ENCODE data around the gene STXBP5.

STXBP5 gene

DNA sequence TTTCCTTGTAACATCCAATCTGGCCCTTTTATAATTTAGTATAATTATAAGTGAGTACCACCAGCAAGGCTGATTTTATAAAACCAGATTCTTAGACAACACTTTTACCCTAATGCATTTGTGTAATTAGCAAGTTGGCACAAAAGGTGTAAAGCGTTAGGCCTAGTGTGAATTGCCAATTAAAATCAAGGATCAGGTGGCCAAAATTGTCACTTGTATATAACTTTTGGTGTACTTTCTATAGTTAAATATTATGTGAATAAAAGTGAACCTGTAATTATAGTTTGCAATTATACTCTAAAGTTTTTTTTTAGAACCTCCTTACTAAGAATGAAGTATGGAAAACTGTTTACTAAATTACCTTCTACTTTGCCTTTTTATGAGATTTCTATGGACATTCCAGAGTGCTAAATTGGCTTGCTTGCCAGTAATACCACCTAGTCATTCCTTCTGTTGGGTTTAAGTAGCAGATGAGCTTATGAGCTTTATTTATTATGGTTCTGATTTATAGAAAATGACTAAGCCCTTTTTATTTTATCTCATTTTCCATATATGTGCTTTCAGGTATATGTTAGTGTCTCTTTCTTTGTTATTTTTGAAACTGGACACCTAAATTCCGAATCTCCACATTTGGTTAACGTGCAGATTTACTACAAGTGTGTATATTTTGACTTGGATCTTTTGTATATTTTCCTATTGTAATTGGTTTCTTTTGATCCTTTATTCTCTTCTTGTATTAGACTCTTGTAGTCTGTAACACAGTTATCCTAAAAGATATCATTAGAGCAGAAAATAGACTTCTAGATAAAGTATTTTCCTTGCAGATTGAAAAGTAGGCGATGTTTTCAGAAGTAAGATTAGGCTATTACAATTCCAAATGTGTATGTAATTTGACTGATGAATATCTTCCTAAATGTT, 3.9 kb downstream of the STXBP5 start:
- Mint-ChIP-seq H3K27me3 (no peaks in the 10 kb centered on the region), H3K4me1 (ENCODE audit: low read depth in 2 of 2) (peaks cover 20 to 41% of the 10 kb centered on the region in 2 donors)

DNA sequence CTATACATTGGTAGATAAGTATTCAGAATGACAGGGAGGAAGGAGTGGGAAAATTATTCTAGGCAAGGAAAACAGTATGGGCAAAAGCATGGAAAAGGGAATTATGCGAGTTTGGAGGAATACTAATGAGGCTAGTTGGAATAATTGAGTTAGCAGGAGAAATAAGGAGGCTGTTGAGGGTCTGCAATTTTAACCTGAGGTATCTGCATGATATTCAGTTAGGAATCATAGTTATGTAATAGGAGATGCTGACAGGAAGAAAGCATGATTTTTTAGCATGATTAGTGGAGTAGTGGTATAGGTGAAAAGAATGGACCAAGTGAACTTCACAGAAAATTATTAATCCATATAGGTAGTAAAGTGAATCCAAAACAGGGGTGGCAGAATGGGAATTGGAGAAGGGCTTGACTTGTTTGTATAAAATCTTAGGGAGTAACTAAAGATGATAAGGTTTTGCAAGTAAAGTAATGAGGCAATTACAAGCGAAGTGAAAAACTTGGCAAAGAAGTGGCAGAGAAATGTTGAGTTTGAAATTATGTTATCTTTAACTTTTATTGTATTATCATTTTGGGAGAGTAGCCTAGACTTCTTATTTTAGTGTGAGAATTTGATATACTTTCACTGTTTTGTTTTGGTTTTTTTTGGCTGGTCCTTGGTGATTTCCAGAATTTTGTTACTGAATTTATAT, 5.7 kb downstream of the STXBP5 start:
- ATAC-seq (replicated peaks): no peak
- peak overlapping the region in 1 of 2 donors; percentile 3 for H3K27ac Mint-ChIP-seq
- H3K27me3 Mint-ChIP-seq: no peaks in the 10 kb centered on the region
- no peak for DNase-seq
- H3K9me3 Mint-ChIP-seq: no peaks in the 10 kb centered on the region
- H3K4me1 Mint-ChIP-seq (ENCODE audit: low read depth in 2 of 2): peaks cover 15 to 42% of the 10 kb centered on the region in 2 donors
- H3K36me3 Mint-ChIP-seq (ENCODE audit: insufficient read depth): peaks cover 11% of the 10 kb centered on the region
- H3K4me3 Mint-ChIP-seq: no peak overlapping the region

More for the DNA sequence above, 3.9 kb downstream of the STXBP5 start:
- no peak for DNase-seq
- Mint-ChIP-seq H3K9me3 (no peaks in the 10 kb centered on the region), H3K4me3 (no peak overlapping the region), H3K27ac (peak overlapping the region in 1 of 2 donors; percentile 56), H3K36me3 (ENCODE audit: insufficient read depth) (peaks cover 19% of the 10 kb centered on the region)
- ATAC-seq (replicated peaks): no peak

DNA sequence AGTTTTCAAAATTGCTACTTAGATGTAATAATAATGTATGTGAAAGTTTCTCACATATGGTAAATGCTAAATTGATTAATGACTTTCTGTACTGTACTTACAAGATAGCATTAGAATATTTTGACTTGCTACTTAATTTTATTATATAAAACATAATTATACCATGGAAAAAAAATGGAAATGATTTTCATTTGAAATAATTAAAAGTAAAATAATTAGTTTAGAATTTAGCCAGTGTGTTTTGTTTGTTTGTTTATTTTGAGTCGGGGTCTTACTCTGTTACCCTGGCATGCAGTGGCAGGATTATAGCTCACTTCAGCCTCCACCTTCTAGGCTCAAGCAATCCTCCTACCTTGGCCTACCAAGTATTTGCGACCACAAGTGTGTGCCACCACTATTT, 7.1 kb downstream of the STXBP5 start:
- peaks cover 9 to 30% of the 10 kb centered on the region in 2 donors for H3K4me1 Mint-ChIP-seq (ENCODE audit: low read depth in 2 of 2)
- no peaks in the 10 kb centered on the region for H3K27me3 Mint-ChIP-seq
- H3K4me3 Mint-ChIP-seq: no peak overlapping the region
- ATAC-seq (replicated peaks): no peak
- no peak for DNase-seq
- H3K27ac Mint-ChIP-seq: no peak overlapping the region
- no peaks in the 10 kb centered on the region for H3K9me3 Mint-ChIP-seq
- peaks cover 3% of the 10 kb centered on the region for H3K36me3 Mint-ChIP-seq (ENCODE audit: insufficient read depth)

DNA sequence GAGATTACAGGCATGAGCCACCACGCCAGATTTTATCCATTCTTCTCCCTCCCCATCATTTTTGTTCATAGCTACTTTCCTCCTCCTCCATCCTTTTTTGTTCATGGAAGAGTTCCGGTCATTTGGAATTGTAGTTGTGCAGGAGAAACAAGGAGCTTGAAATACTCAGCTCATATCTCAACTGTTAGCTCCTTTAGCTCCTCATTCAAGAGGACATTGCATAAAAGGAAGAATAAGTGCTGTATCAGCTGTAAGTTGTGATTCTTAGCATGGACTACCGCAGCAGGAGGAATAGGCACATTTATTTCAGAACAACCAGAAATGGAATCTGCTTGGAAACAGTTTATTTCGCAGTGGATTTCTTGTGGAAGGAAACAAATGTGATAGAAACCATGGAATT, 7.6 kb downstream of the STXBP5 start:
- DNase-seq (no peak), ATAC-seq (replicated peaks) (no peak)
- H3K36me3 Mint-ChIP-seq (ENCODE audit: insufficient read depth): peaks cover 3% of the 10 kb centered on the region
- H3K27ac Mint-ChIP-seq: no peak overlapping the region
- H3K4me1 Mint-ChIP-seq (ENCODE audit: low read depth in 2 of 2): peaks cover 9 to 29% of the 10 kb centered on the region in 2 donors
- H3K9me3 Mint-ChIP-seq: no peaks in the 10 kb centered on the region
- H3K4me3 Mint-ChIP-seq: no peak overlapping the region
- H3K27me3 Mint-ChIP-seq: no peaks in the 10 kb centered on the region

DNA sequence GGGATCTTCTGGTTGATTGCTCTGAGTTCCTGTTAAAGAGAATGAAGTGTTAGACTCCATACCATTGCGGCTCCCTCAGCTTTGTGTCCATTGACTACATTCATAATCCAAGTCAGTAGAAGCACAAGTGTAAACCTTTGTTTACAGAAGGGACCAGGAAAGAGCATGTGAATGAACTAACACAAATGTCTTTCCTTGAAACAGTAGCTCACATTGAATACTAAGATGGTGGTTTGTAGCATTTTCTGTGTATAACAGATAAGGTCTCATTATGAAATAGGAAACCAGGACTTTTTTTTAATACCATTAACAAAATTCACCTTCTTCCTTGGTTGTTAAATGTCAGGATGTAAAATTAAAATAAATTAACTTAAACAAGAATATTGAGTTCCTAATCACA, 8.4 kb downstream of the STXBP5 start:
- Mint-ChIP-seq H3K36me3 (ENCODE audit: insufficient read depth) (peaks cover 3% of the 10 kb centered on the region), H3K4me1 (ENCODE audit: low read depth in 2 of 2) (peaks cover 5 to 21% of the 10 kb centered on the region in 2 donors), H3K9me3 (no peaks in the 10 kb centered on the region), H3K27ac (no peak overlapping the region), H3K27me3 (no peaks in the 10 kb centered on the region), H3K4me3 (no peak overlapping the region)
- DNase-seq (no peak), ATAC-seq (replicated peaks) (no peak)

DNA sequence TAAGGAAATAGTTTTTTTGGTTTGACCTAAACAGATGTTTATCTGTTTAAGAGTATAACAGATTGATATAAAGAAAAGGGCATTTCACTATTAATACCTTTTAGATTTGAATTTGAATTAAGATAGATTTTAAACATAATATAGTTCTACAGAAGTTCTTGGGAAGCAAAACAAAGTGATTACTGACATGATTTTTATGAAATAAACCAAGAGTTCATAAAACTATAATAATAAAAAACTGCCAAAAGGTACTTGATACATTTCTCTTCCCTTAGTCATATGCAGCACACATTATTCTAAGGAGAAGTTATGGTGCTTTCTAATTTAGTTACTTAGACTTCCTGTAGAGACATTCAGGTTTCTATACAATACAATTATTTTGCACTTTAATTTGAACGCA, 9.6 kb downstream of the STXBP5 start:
- Mint-ChIP-seq H3K27me3 (no peaks in the 10 kb centered on the region), H3K36me3 (ENCODE audit: insufficient read depth) (peaks cover 3% of the 10 kb centered on the region), H3K9me3 (no peaks in the 10 kb centered on the region), H3K4me3 (no peak overlapping the region), H3K4me1 (ENCODE audit: low read depth in 2 of 2) (peaks cover 4 to 24% of the 10 kb centered on the region in 2 donors), H3K27ac (no peak overlapping the region)
- ATAC-seq (replicated peaks) (no peak), DNase-seq (no peak)

DNA sequence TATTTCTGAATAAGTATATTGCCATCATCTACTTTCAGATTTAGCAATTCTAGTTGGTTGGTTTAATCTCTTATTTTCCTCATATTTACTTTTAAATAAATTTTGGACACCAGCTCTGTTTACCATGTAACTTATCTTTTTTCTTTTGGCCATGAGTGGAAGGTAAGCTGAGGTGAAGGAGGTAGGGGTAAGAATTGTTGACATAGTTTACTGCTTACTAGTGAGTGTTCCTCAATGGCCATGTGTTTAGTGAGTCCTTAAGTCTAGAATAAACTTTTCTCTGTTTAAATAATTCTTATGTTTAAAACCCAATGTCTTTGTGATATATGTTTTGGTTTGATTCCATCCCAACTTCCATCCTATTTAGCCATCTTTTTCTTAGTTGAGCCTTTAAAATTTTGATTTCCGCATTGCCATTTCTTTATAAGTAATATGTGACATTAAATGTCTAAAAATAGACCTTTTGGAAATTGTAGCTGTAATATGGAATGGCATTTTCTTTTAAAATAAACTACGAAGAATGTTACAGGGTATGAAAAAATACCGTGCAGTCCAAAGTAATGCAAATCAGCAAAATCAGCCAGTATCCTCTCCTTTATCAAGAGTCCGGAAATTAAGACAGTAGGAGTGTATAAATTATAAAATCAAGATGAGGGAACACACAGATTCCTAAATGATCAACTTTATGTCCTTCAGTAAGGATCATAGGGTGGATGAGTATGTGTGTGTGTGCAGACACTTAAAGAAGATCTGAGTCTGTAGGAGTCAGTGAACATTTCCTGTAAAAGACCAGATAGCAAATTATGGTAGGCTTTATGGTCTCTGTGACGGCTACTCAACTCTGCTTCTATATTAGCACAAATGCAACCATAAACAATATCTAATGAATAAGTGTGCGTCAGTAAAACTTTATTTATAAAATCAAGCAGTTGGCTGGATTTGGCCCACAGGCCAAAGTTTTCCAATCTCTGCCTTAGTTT, 10.3 kb downstream of the STXBP5 start:
- ATAC-seq (replicated peaks): no peak
- peaks cover 9 to 31% of the 10 kb centered on the region in 2 donors for H3K4me1 Mint-ChIP-seq (ENCODE audit: low read depth in 2 of 2)
- no peaks in the 10 kb centered on the region for H3K9me3 Mint-ChIP-seq
- H3K27me3 Mint-ChIP-seq: no peaks in the 10 kb centered on the region
- DNase-seq: no peak
- no peak overlapping the region for H3K4me3 Mint-ChIP-seq
- H3K27ac Mint-ChIP-seq: no peak overlapping the region
- peaks cover 3% of the 10 kb centered on the region for H3K36me3 Mint-ChIP-seq (ENCODE audit: insufficient read depth)

DNA sequence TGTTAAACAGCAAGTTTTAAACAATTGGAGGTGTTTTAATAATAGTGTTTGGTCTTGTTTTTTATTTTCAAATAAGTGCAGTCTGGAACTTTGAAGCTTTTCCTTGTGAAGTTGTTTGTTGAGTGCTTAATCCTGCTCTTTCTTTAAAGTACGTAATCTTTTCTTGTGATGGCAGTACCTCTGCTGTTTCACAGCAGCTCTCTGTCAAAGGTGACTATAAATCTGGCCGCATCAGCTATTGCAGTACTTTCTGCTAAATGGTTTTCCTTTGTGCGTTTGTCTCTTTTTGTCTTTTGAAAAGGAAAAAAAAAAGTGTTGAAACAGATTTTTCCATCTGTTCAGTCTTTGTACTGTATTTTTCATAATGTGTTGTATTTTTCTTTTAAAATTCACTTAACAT, 12.7 kb downstream of the STXBP5 start:
- Mint-ChIP-seq H3K4me1 (ENCODE audit: low read depth in 2 of 2) (peaks cover 21 to 41% of the 10 kb centered on the region in 2 donors), H3K27me3 (no peaks in the 10 kb centered on the region), H3K36me3 (ENCODE audit: insufficient read depth) (peaks cover 3% of the 10 kb centered on the region), H3K4me3 (no peak overlapping the region), H3K27ac (no peak overlapping the region), H3K9me3 (no peaks in the 10 kb centered on the region)
- no peak for DNase-seq
- no peak for ATAC-seq (replicated peaks)

DNA sequence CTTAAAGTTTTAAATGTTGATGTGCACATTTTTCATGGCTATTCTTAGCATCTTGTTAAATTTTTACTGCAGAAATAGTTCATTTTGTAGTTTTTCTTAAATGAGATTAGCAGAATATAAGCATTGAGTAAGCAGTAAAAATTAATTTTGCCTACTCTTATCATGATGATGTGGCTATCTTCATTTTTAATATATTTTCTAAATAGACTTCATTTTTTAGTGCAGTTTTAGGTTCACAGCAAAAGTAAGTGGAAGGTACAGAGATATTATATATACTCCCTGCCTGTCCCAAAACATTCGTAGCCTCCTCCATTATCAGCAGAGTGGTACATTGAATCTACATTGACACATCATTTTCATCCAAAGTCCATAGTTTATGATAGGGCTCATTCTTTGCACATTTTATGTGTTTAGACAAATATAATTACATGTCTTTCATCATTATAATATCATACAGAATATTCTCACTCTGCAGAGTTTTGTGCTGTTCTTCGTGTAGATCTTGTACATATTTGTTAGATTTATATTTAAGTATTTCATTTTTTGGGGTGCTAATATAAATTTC, 13.7 kb downstream of the STXBP5 start:
- no peak for ATAC-seq (replicated peaks)
- H3K4me1 Mint-ChIP-seq (ENCODE audit: low read depth in 2 of 2): peaks cover 24 to 45% of the 10 kb centered on the region in 2 donors
- no peak overlapping the region for H3K27ac Mint-ChIP-seq
- no peaks in the 10 kb centered on the region for H3K9me3 Mint-ChIP-seq
- peaks cover 4% of the 10 kb centered on the region for H3K36me3 Mint-ChIP-seq (ENCODE audit: insufficient read depth)
- no peak overlapping the region for H3K4me3 Mint-ChIP-seq
- DNase-seq: no peak
- no peaks in the 10 kb centered on the region for H3K27me3 Mint-ChIP-seq

DNA sequence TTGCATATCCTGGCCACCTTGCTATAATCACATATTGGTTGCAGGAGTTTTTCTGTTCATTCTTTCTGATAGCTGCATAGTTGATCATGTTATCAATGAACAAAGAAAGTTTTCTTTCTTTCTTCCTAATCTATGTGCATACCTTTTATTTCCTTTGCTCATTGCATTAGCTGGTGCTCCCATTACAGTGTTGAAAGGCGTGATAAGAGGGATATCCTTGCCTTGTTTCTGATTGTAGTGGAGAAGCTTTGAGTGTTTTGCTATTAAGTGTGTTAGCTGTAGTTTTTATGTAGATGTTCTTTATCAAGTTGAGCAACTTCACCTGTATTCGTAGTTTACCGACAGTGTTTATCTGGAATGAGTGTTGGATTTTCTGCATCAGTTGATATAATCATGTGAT, 14.6 kb downstream of the STXBP5 start:
- Mint-ChIP-seq H3K4me1 (ENCODE audit: low read depth in 2 of 2) (peaks cover 26 to 49% of the 10 kb centered on the region in 2 donors), H3K4me3 (no peak overlapping the region), H3K27me3 (no peaks in the 10 kb centered on the region), H3K9me3 (no peaks in the 10 kb centered on the region), H3K27ac (no peak overlapping the region), H3K36me3 (ENCODE audit: insufficient read depth) (peaks cover 4% of the 10 kb centered on the region)
- DNase-seq (no peak), ATAC-seq (replicated peaks) (no peak)

DNA sequence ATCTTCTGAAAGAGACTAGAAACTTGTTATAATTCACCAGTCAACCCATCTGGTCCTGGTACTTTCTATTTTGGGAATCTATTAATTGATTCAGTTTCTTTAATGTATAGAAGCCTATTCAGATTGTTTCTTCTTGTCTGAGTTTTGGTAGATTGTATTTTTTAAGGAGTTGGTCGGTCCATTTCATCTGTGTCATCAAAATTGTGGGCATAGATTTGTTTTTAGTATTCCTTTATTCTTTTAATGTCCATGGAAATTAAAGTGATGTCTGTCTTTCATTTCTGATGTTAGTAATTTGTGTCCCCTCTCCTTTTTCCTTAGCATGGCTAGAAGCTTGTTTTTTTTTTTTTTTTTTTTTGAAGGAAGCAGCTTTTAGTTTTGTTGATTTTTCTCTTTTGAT, 15.2 kb downstream of the STXBP5 start:
- Mint-ChIP-seq H3K36me3 (ENCODE audit: insufficient read depth) (peaks cover 4% of the 10 kb centered on the region), H3K4me1 (ENCODE audit: low read depth in 2 of 2) (peaks cover 26 to 50% of the 10 kb centered on the region in 2 donors)

DNA sequence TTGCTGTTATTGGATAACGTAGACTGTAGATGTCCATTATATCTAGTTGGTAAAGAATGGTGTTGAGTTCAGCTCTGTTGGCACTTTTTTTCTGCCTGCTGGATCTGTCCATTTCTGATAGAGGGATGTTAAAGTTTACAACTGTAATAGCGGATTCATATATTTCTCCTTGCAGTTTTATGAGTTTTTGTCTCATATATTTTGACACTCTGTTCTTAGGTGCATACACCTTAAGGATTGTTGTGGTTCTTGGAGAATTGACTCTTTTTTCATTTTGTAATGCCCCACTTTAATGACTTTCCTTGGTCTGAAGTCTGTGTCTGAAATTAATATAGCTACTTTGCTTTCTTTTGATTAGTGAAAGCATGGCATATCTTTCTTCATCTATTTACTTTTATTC, 16.1 kb downstream of the STXBP5 start:
- Mint-ChIP-seq H3K4me1 (ENCODE audit: low read depth in 2 of 2) (peaks cover 26 to 50% of the 10 kb centered on the region in 2 donors), H3K27me3 (no peaks in the 10 kb centered on the region), H3K9me3 (no peaks in the 10 kb centered on the region), H3K27ac (peak overlapping the region; percentile 8 to 38), H3K4me3 (no peak overlapping the region), H3K36me3 (ENCODE audit: insufficient read depth) (peaks cover 4% of the 10 kb centered on the region)
- DNase-seq (no peak), ATAC-seq (replicated peaks) (no peak)

More for the DNA sequence above, 15.2 kb downstream of the STXBP5 start:
- Mint-ChIP-seq H3K9me3 (no peaks in the 10 kb centered on the region), H3K27ac (peak overlapping the region in 1 of 2 donors; percentile 38), H3K27me3 (no peaks in the 10 kb centered on the region), H3K4me3 (no peak overlapping the region)
- no peak for DNase-seq
- ATAC-seq (replicated peaks): no peak

DNA sequence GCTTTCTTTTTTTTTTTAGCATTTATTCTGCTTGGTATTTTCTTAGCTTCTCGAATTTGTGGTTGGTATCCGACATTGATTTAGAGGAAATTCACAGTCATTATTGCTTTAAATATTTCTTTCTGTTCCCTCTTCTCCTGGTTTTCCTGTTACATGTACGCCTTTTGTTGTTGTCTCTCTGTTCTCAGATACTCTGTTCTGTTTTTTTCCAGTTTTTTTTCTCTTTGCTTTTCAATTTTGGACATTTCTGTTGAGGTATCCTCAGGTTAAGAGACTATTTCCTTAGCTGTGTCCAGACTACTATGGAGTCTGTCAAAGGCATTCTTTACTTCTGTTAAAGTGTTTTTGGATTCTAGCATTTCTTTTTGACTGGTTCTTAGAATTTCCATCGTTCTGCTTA, 17.5 kb downstream of the STXBP5 start:
- Mint-ChIP-seq H3K9me3 (no peaks in the 10 kb centered on the region), H3K27me3 (no peaks in the 10 kb centered on the region), H3K27ac (no peak overlapping the region), H3K4me1 (ENCODE audit: low read depth in 2 of 2) (peaks cover 26 to 52% of the 10 kb centered on the region in 2 donors), H3K4me3 (no peak overlapping the region), H3K36me3 (ENCODE audit: insufficient read depth) (peaks cover 4% of the 10 kb centered on the region)
- DNase-seq: no peak
- no peak for ATAC-seq (replicated peaks)
